Osteoblast (primary cell): Measurements from ENCODE around the gene RFPL1. TPM values are rescaled to one million over a fixed set of nuclear protein-coding genes. Genes with fewer than 3 reads are reported as not detected.

Experiments used
- DNase-seq: peaks from one replicate; pipeline ENCODE4 v3.0.0; 2011; ENCODE audit warnings: low spot score, mixed read lengths; ENCODE audit not compliant: insufficient read length; ENCODE audit errors: missing footprints
- H2AFZ ChIP-seq: 2 replicates; pipeline ENCODE4 v1.6.0; 2011; ENCODE audit warnings: mild to moderate bottlenecking, low read length
- H3K27ac ChIP-seq: 2 replicates; pipeline ENCODE4 v1.5.1; 2011; ENCODE audit warnings: mild to moderate bottlenecking, low read depth, low read length, moderate library complexity
- H3K27me3 ChIP-seq: 2 replicates; pipeline ENCODE4 v1.6.0; 2012; ENCODE audit warnings: mild to moderate bottlenecking, control low read depth, inconsistent platforms, low read length, moderate library complexity; ENCODE audit not compliant: insufficient read depth
- H3K36me3 ChIP-seq: 2 replicates; pipeline ENCODE4 v1.5.1; 2011; ENCODE audit warnings: mild to moderate bottlenecking, low read length, control low read depth, moderate library complexity; ENCODE audit not compliant: insufficient read depth
- H3K4me1 ChIP-seq: 2 replicates; pipeline ENCODE4 v1.5.1; 2011; ENCODE audit warnings: mild to moderate bottlenecking, low read length, control low read depth, moderate library complexity; ENCODE audit not compliant: insufficient read depth
- H3K4me2 ChIP-seq: 2 replicates; pipeline ENCODE4 v1.6.0; 2011; ENCODE audit warnings: mild to moderate bottlenecking, low read length; ENCODE audit not compliant: insufficient read depth
- H3K4me3 ChIP-seq: fragments of 200-600 bp; sonication (generic); 3 replicates; pipeline ENCODE4 v1.5.1; 2012; ENCODE audit warnings: mild to moderate bottlenecking, low read length, inconsistent platforms; ENCODE audit not compliant: insufficient read depth
- H3K79me2 ChIP-seq: 2 replicates; pipeline ENCODE4 v1.6.0; 2012; ENCODE audit warnings: mild to moderate bottlenecking, low read length, control low read depth, inconsistent platforms; ENCODE audit not compliant: insufficient read depth
- H3K9me3 ChIP-seq: 2 replicates; pipeline ENCODE4 v1.5.1; 2011; ENCODE audit warnings: low read depth, low read length, control low read depth
- H4K20me1 ChIP-seq: 2 replicates; pipeline ENCODE4 v1.6.0; 2012; ENCODE audit warnings: mild to moderate bottlenecking, low read length, control low read depth; ENCODE audit not compliant: insufficient read depth
- CTCF ChIP-seq: IDR thresholded peaks from 2 replicates; pipeline ENCODE4 v1.5.1; 2011; ENCODE audit warnings: mild to moderate bottlenecking, low read depth, low read length, moderate library complexity; ENCODE audit errors: extremely low read depth
- total RNA-seq: library from RNA; depleted of rRNA; stranded (reverse); fragments of >200 nt; gene quantifications from 2 replicates; pipeline ENCODE4 v1.2.3, GENCODE V29; 2012

Gene RFPL1
- total RNA-seq, 1 donor = not detected

- Histone ChIP-seq H3K9me3 (no peaks in the 10 kb centered on the region), H3K27me3 (peaks cover 43% of the 10 kb centered on the region), H3K27ac (no peak overlapping the region), H3K4me3 (no peak overlapping the region), H2AFZ (no peak overlapping the region), H4K20me1 (no peaks in the 10 kb centered on the region), H3K36me3 (no peaks in the 10 kb centered on the region), H3K4me1 (no peaks in the 10 kb centered on the region), H3K79me2 (no peaks in the 10 kb centered on the region), H3K4me2 (no peak overlapping the region)
- no peak for TF ChIP-seq CTCF
- no peak for DNase-seq
These were observed 34.6 kb downstream of the RFPL1 start for GRCh38 chr22:29473001-29473400.

- no peaks in the 10 kb centered on the region for H4K20me1 ChIP-seq
- no peak for DNase-seq
- H3K4me2 ChIP-seq = no peak overlapping the region
- no peaks in the 10 kb centered on the region for H3K36me3 ChIP-seq
- H3K9me3 ChIP-seq = no peaks in the 10 kb centered on the region
- H3K4me1 ChIP-seq = no peaks in the 10 kb centered on the region
- H3K27me3 ChIP-seq = peaks cover 54% of the 10 kb centered on the region
- H3K27ac ChIP-seq = no peak overlapping the region
- no peaks in the 10 kb centered on the region for H3K79me2 ChIP-seq
- no peak overlapping the region for H3K4me3 ChIP-seq
- no peak overlapping the region for H2AFZ ChIP-seq
- no peak for TF ChIP-seq CTCF
These were observed 37.2 kb downstream of the RFPL1 start for GRCh38 chr22:29475550-29475949.

- H2AFZ ChIP-seq = no peak overlapping the region
- no peaks in the 10 kb centered on the region for H3K36me3 ChIP-seq
- no peaks in the 10 kb centered on the region for H3K4me1 ChIP-seq
- H3K4me3 ChIP-seq = no peak overlapping the region
- no peak overlapping the region for H3K4me2 ChIP-seq
- no peak for DNase-seq
- no peaks in the 10 kb centered on the region for H3K79me2 ChIP-seq
- H3K27me3 ChIP-seq = peaks cover 55% of the 10 kb centered on the region
- no peaks in the 10 kb centered on the region for H3K9me3 ChIP-seq
- no peaks in the 10 kb centered on the region for H4K20me1 ChIP-seq
- TF ChIP-seq CTCF = no peak
- H3K27ac ChIP-seq = no peak overlapping the region
These were observed 37.7 kb downstream of the RFPL1 start for GRCh38 chr22:29476116-29476515.

- Histone ChIP-seq H3K4me2 (no peak overlapping the region), H3K27me3 (peaks cover 62% of the 10 kb centered on the region), H3K4me3 (no peak overlapping the region), H3K27ac (no peak overlapping the region), H2AFZ (no peak overlapping the region), H3K79me2 (no peaks in the 10 kb centered on the region), H3K9me3 (no peaks in the 10 kb centered on the region), H3K4me1 (no peaks in the 10 kb centered on the region), H3K36me3 (no peaks in the 10 kb centered on the region), H4K20me1 (no peaks in the 10 kb centered on the region)
- TF ChIP-seq CTCF = no peak
- no peak for DNase-seq
These were observed 39.4 kb downstream of the RFPL1 start for GRCh38 chr22:29477723-29478318.
